ENCODE measurements around the gene VSIG8.

VSIG8 gene

GRCh38 chr1:159883134-159883533 is 20.7 kb upstream of the VSIG8 start:
- Histone ChIP-seq H3K4me3 (no peak overlapping the region), H3K27ac (no peak overlapping the region)
- TF ChIP-seq CTCF (IDR thresholded peaks at IDR 0.05), result no peak
- no peak for DNase-seq (ENCODE audit: low spot score)

GRCh38 chr1:159882527-159882862 is 20.0 kb upstream of the VSIG8 start:
- no peak for TF ChIP-seq CTCF (IDR thresholded peaks at IDR 0.05)
- H3K4me3 ChIP-seq, result no peak overlapping the region
- no peak for DNase-seq (ENCODE audit: low spot score)
- no peak overlapping the region for H3K27ac ChIP-seq

- Histone ChIP-seq H3K27ac (no peak overlapping the region), H3K4me3 (no peak overlapping the region)
- TF ChIP-seq CTCF (IDR thresholded peaks at IDR 0.05), result no peak
- DNase-seq (ENCODE audit: low spot score), result no peak
Observed at GRCh38 chr1:159881622-159882526, 19.4 kb upstream of the VSIG8 start.

- no peak for DNase-seq (ENCODE audit: low spot score)
- no peak overlapping the region for H3K27ac ChIP-seq
- TF ChIP-seq CTCF (IDR thresholded peaks at IDR 0.05), result no peak
- H3K4me3 ChIP-seq, result no peak overlapping the region
Observed at GRCh38 chr1:159880430-159880829, 18.0 kb upstream of the VSIG8 start.

GRCh38 chr1:159879977-159880376 is 17.5 kb upstream of the VSIG8 start:
- H3K27ac ChIP-seq, result no peak overlapping the region
- TF ChIP-seq CTCF (IDR thresholded peaks at IDR 0.05), result no peak
- DNase-seq (ENCODE audit: low spot score), result no peak
- H3K4me3 ChIP-seq, result no peak overlapping the region

- DNase-seq (ENCODE audit: low spot score), result no peak
- TF ChIP-seq CTCF (IDR thresholded peaks at IDR 0.05), result no peak
- Histone ChIP-seq H3K4me3 (no peak overlapping the region), H3K27ac (no peak overlapping the region)
Observed at GRCh38 chr1:159879136-159879535, 16.7 kb upstream of the VSIG8 start.

Measured in coronary artery (tissue), 2 donors.